Left forelimb (tissue), 1 donor: ENCODE measurements around the gene ADAMTS18.

Source experiments
- DNase-seq: peaks from one replicate; pipeline ENCODE4 v3.0.0-alpha.2; 2018; ENCODE audit warnings: low spot score

ADAMTS18 gene

GRCh38 chr16:77324729-77325128 lies 110.1 kb downstream of the ADAMTS18 start:
- no peak for DNase-seq

- DNase-seq, result no peak
Measured at GRCh38 chr16:77323695-77324094, 111.1 kb downstream of the ADAMTS18 start.

- no peak for DNase-seq
Measured at GRCh38 chr16:77322757-77323156, 112.1 kb downstream of the ADAMTS18 start.

GRCh38 chr16:77317059-77317458 lies 117.8 kb downstream of the ADAMTS18 start:
- no peak for DNase-seq

GRCh38 chr16:77310877-77311276 lies 124.0 kb downstream of the ADAMTS18 start:
- no peak for DNase-seq

- no peak for DNase-seq
Measured at GRCh38 chr16:77308163-77308561, 126.7 kb downstream of the ADAMTS18 start.

- no peak for DNase-seq
Measured at GRCh38 chr16:77307426-77308162, 127.2 kb downstream of the ADAMTS18 start.

GRCh38 chr16:77306075-77306474 lies 128.8 kb downstream of the ADAMTS18 start:
- no peak for DNase-seq

- no peak for DNase-seq
Measured at GRCh38 chr16:77304877-77305276, 130.0 kb downstream of the ADAMTS18 start.

GRCh38 chr16:77304134-77304533 lies 130.7 kb downstream of the ADAMTS18 start:
- DNase-seq, result no peak

- no peak for DNase-seq
Measured at GRCh38 chr16:77302674-77303073, 132.2 kb downstream of the ADAMTS18 start.

- DNase-seq, result no peak
Measured at GRCh38 chr16:77302249-77302648, 132.6 kb downstream of the ADAMTS18 start.

GRCh38 chr16:77300256-77300655 lies 134.6 kb downstream of the ADAMTS18 start:
- no peak for DNase-seq

- DNase-seq, result no peak
Measured at GRCh38 chr16:77299395-77299794, 135.4 kb downstream of the ADAMTS18 start.

GRCh38 chr16:77298418-77299360 lies 136.1 kb downstream of the ADAMTS18 start:
- no peak for DNase-seq

- no peak for DNase-seq
Measured at GRCh38 chr16:77297996-77298395, 136.8 kb downstream of the ADAMTS18 start.

- DNase-seq, result no peak
Measured at GRCh38 chr16:77295896-77296295, 138.9 kb downstream of the ADAMTS18 start.

GRCh38 chr16:77290451-77291115 lies 144.3 kb downstream of the ADAMTS18 start:
- no peak for DNase-seq

- no peak for DNase-seq
Measured at GRCh38 chr16:77289331-77289809, 145.5 kb downstream of the ADAMTS18 start.

GRCh38 chr16:77288222-77288621 lies 146.6 kb downstream of the ADAMTS18 start:
- no peak for DNase-seq

- no peak for DNase-seq
Measured at GRCh38 chr16:77285676-77286075, 149.2 kb downstream of the ADAMTS18 start.

GRCh38 chr16:77282345-77282744 lies 152.5 kb downstream of the ADAMTS18 start:
- DNase-seq, result no peak
